GM13977 (cell line): ENCODE measurements around the gene SMPD1.

Experiments
- DNase-seq: peaks from one replicate; pipeline ENCODE4 v3.0.0; 2012; ENCODE audit warnings: low spot score
- in situ Hi-C: fragments of 300-500 bp; cut with MboI; formaldehyde crosslinking; loops from one replicate; pipeline ENCODE4 v1.12.0; 2022; ENCODE audit warnings: low sequenced_read_pairs, low pct_unique_long_range_greater_than_20kb, mixed read lengths, inconsistent platforms; ENCODE audit not compliant: unreplicated experiment
- TF ChIP-seq, protein P1 (sequence below): IDR thresholded peaks from 2 replicates; pipeline ENCODE4 v1.5.1; 2012; ENCODE audit warnings: mild to moderate bottlenecking, control low read depth; ENCODE audit not compliant: insufficient read depth; ENCODE audit errors: extremely low read depth, missing control alignments

SMPD1 gene

DNA sequence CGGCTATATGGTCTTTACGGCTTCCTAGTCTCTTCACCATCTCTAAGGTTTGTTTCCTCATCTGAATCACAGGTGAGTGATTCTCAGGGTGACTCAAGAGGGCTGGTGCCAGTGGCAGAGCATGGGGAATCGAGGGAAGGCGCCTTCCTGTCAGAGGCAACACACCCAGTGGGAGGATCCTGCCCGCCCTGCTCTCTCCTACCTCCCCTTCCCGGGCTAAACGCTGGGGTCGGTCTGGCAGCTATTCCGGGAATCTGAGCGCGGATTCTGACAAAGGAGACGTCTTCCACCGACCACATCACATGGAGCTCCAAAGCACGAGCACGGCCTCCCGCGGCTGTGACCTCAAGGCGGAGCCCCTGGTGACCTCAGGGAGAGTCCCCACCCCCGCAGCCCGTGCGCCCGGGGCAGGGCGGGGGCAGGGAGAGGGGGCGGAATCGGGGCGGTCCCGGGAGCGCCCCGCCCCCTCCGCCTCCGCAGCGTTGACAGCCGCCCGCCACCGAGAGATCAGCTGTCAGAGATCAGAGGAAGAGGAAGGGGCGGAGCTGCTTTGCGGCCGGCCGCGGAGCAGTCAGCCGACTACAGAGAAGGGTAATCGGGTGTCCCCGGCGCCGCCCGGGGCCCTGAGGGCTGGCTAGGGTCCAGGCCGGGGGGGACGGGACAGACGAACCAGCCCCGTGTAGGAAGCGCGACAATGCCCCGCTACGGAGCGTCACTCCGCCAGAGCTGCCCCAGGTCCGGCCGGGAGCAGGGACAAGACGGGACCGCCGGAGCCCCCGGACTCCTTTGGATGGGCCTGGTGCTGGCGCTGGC, at the start of gene SMPD1:
TSS of gene SMPD1 (plus strand) at position 570 of the 813 bp plus-strand sequence. CDS start at position 695, 125 bp downstream.
- DNase-seq: peak; percentile 96
- TF ChIP-seq, protein P1, sequence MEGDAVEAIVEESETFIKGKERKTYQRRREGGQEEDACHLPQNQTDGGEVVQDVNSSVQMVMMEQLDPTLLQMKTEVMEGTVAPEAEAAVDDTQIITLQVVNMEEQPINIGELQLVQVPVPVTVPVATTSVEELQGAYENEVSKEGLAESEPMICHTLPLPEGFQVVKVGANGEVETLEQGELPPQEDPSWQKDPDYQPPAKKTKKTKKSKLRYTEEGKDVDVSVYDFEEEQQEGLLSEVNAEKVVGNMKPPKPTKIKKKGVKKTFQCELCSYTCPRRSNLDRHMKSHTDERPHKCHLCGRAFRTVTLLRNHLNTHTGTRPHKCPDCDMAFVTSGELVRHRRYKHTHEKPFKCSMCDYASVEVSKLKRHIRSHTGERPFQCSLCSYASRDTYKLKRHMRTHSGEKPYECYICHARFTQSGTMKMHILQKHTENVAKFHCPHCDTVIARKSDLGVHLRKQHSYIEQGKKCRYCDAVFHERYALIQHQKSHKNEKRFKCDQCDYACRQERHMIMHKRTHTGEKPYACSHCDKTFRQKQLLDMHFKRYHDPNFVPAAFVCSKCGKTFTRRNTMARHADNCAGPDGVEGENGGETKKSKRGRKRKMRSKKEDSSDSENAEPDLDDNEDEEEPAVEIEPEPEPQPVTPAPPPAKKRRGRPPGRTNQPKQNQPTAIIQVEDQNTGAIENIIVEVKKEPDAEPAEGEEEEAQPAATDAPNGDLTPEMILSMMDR: no peak
- in situ Hi-C loops: loop anchor here (10.0 kb wide), 1 partner anchor 55 kb away; the partner anchor contains the start of gene HPX

DNA sequence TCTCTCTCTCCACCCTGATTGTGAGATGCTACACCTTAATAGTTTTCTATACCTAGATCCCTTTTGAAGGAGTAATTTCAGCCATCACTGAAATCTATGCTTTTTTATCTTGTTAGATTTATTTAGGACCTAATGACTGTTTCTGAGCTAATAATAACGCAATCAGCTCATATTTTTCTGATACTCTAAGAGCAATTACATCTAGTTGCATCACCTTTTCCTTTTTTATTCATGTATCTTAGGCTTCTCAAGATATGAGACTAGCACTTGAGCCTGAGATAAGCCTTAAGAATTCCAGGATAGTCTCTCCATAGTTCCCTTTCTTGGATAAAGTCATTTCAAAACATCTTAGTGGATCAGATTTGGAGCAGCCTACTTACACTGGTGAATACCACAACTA, 44.9 kb upstream of the SMPD1 start:
- in situ Hi-C loops: loop anchor here (25.0 kb wide), 1 partner anchor 333 kb away; the partner anchor contains the start of gene OR56A4
- TF ChIP-seq, protein P1: no peak
- no peak for DNase-seq

DNA sequence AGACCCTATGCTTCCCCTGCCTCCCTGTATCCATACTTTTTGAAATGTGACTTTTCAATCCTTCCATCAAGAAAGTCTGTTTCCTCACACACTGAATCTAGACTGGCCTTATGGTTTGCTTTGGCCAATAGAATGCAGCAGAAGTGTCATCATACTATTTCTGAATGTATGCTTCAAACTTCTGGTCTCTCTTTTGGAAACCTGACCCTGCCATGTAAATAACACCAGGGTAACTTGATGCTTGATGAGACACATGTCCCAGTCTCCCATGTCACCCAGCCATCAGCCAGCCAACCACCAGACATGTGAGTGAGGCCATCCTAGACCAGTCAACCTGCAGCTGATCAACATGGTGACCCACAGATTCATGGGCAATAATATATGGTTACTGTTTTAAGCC, 40.2 kb upstream of the SMPD1 start:
- TF ChIP-seq, protein P1: no peak
- in situ Hi-C loops: no loop called here
- no peak for DNase-seq

DNA sequence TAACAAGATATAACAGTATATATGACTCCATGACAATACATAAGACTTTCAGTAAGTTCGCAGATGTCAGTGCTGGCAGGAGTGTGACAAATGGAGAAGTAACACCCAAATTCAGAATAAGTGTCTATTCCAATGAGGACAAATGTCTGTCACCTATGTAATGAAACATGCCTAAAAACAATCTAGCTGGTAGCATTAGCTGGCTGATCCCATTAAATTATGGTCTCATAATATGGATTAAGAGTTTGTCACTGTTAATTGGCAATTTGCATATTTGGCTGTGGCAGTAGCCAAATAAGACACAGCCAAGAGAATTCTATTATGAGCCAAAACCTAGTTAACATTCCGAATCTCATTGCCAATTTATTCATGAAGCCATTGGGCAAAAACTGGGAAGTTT, 39.8 kb upstream of the SMPD1 start:
- in situ Hi-C loops: no loop called here
- DNase-seq: no peak
- TF ChIP-seq, protein P1: no peak

DNA sequence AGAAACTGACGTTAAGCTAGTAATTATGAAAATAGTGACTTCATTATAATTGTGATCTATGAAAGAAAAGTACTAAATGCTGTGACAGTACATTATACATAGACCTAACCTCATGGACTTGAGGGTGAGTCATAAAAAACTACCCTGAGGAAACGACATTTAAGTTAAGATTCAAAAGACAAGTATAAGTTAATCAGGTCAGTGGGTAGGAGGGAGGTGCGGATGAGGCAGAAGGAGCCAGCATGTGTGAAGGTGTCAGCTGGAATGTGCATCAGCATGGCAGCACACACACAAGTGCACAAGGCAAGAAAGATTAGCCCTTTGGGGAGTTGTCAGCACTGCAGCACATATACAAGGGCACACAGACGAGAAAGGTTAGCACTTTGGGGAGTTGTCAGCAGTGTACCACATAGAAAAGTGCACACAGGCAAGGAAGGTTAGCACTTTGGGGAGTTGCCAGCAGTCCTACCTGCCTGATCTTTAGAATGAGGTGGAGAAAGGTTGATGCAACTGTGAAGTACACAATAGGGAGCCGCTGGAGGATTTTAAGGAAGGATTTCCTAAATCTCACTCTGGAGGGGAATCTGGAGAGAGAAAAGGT, 38.4 kb upstream of the SMPD1 start:
- in situ Hi-C loops: no loop called here

DNA sequence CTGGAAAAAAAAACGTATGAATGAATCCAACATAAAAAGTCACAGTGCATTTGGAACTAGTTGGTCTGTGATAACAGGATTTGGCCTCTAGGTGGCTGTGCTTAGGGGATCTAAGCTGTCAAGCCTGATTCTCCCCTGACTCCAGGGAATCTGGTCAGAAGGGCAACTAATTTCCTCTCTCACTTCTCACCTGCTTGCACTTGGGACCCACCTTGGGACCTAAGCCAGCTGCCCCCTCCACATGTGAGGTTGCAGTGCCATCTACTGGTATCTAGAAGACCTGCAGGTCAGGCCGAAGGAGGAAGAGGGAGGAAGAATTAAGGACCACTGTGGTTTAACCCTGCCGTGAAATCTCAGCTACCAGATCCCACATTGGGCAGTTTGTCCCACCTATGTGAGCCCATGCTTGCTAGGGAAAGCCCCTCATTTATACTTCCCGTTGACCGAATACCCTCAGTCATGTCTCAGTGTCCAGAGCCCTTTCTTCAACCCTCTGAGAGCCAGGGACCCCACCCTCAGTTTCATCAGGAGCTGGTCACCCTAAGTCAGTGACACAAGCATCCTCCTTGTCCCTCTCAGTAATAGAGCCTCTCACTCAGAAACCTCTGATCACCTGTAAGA, 36.8 kb upstream of the SMPD1 start:
- peak; percentile 65 for DNase-seq
- TF ChIP-seq, protein P1: peak; percentile 96
- in situ Hi-C loops: no loop called here

More for the DNA sequence above, 38.4 kb upstream of the SMPD1 start:
- TF ChIP-seq, protein P1: no peak
- no peak for DNase-seq
